Endothelial cell of umbilical vein (primary cell): Measurements from ENCODE around the gene LSM11. TPM values are rescaled to one million over a fixed set of nuclear protein-coding genes. Genes with fewer than 3 reads are reported as not detected.

Source experiments
- BruUV-seq: library from RNA; stranded (reverse); fragments of 400-500 nt; replicated peaks from 2 replicates; lab custom pipeline; 2021; lab: Mats Ljungman, UMichigan
- CTCF ChIA-PET: fragments of 300-600, 350-600 bp; sonication (Branson Sonifier 250); formaldehyde crosslinking; loops from one replicate; lab custom pipeline; 2021; ENCODE audit warnings: antibody characterized with exemption, inconsistent platforms; lab: Charles Lee
- POLR2A ChIA-PET: fragments of 300-600, 350-600 bp; sonication (Branson Sonifier 250); formaldehyde crosslinking; loops from one replicate; lab custom pipeline; 2021; ENCODE audit warnings: antibody characterized with exemption, inconsistent platforms; lab: Charles Lee
- DNase-seq: peaks from one replicate; pipeline ENCODE4 v3.0.0-alpha.2; 2011; ENCODE audit warnings: low read depth, low spot score
- FAIRE-seq: peaks from 2 replicates; lab custom pipeline; 2011; peaks lifted over from hg19 to GRCh38; lab: Jason Lieb, UNC
- H2AFZ ChIP-seq: 2 replicates; pipeline ENCODE4 v1.6.0; 2012; ENCODE audit warnings: low read depth, low read length, control low read depth, inconsistent platforms
- H3K27ac ChIP-seq: 2 replicates; pipeline ENCODE4 v1.5.1; 2011; ENCODE audit warnings: low read depth, mild to moderate bottlenecking, control low read depth, low read length, moderate library complexity; ENCODE audit not compliant: insufficient read depth
- H3K27me3 ChIP-seq, 2 experiments: 2 replicates each; pipeline versions ENCODE4 v1.6.0 to v1.6.1; 2011; ENCODE audit warnings: low read length in 2 of 2, mixed read lengths in 1 of 2; ENCODE audit not compliant: control insufficient read depth in 2 of 2, insufficient read depth in 2 of 2
- H3K36me3 ChIP-seq, 2 experiments: 2 replicates in 1 of 2; 3 replicates in 1 of 2; pipeline ENCODE4 v1.5.1; 2011; ENCODE audit warnings: low read length in 2 of 2, mild to moderate bottlenecking in 1 of 2, moderate library complexity in 1 of 2; ENCODE audit not compliant: control insufficient read depth in 2 of 2, insufficient read depth in 2 of 2; ENCODE audit errors: extremely low read depth in 1 of 2
- H3K4me1 ChIP-seq: 3 replicates; pipeline ENCODE4 v1.5.1; 2011; ENCODE audit warnings: mild to moderate bottlenecking, low read length; ENCODE audit not compliant: control insufficient read depth, insufficient read depth; ENCODE audit errors: extremely low read depth
- H3K4me2 ChIP-seq: 2 replicates; pipeline ENCODE4 v1.6.1; 2011; ENCODE audit warnings: low read length, control low read depth, mixed read lengths; ENCODE audit not compliant: insufficient read depth
- H3K4me3 ChIP-seq, 3 experiments: fragments of 200-600 bp in 1 of 3; sonication (generic), shearing (Covaris generic) in 1 of 3; replicated peaks in 1 of 3; 2 replicates each; pipeline ENCODE4 v1.5.1; 2011 to 2016; ENCODE audit warnings: control low read depth in 3 of 3, low read length in 3 of 3, mild to moderate bottlenecking in 2 of 3, inconsistent platforms in 1 of 3, low read depth in 1 of 3, moderate library complexity in 1 of 3; ENCODE audit not compliant: insufficient read depth in 1 of 3
- H3K79me2 ChIP-seq: 2 replicates; pipeline ENCODE4 v1.6.0; 2012; ENCODE audit warnings: low read length, inconsistent platforms; ENCODE audit not compliant: control insufficient read depth, insufficient read depth
- H3K9ac ChIP-seq: replicated peaks from 2 replicates; pipeline ENCODE3; 2011; ENCODE audit warnings: low read length, control low read depth; ENCODE audit not compliant: insufficient read depth; ENCODE audit errors: extremely low read depth
- H3K9me1 ChIP-seq: replicated peaks from 3 replicates; pipeline ENCODE4 v1.6.0; 2011; ENCODE audit warnings: mild to moderate bottlenecking, low read length; ENCODE audit not compliant: control insufficient read depth, insufficient read depth; ENCODE audit errors: extremely low read depth
- H3K9me3 ChIP-seq: replicated peaks from 2 replicates; pipeline ENCODE4 v1.5.1; 2012; ENCODE audit warnings: low read length, inconsistent platforms; ENCODE audit not compliant: control insufficient read depth, insufficient read depth
- H4K20me1 ChIP-seq: replicated peaks from 2 replicates; pipeline ENCODE3; 2011; ENCODE audit warnings: mild to moderate bottlenecking, low read length; ENCODE audit not compliant: control insufficient read depth, insufficient read depth; ENCODE audit errors: extremely low read depth
- CTCF ChIP-seq, 2 donors: IDR thresholded peaks; 1 replicate in 1 of 2; 2 replicates in 1 of 2; pipeline ENCODE4 v1.5.1; 2011; ENCODE audit warnings: low read length in 2 of 2, mild to moderate bottlenecking in 2 of 2, moderate library complexity in 2 of 2, control low read depth in 1 of 2, inconsistent platforms in 1 of 2, low read depth in 1 of 2; ENCODE audit not compliant: insufficient read depth in 1 of 2; ENCODE audit errors: extremely low read depth in 1 of 2
- EZH2 ChIP-seq: IDR thresholded peaks from 2 replicates; pipeline ENCODE4 v1.6.1; 2012; ENCODE audit warnings: borderline replicate concordance, low read depth, mild to moderate bottlenecking, moderate library complexity, low read length, inconsistent platforms; ENCODE audit not compliant: severe bottlenecking
- MAX ChIP-seq: IDR thresholded peaks from 2 replicates; pipeline ENCODE4 v1.6.1; 2011; ENCODE audit not compliant: insufficient read depth, insufficient read length
- POLR2A ChIP-seq: IDR thresholded peaks from 2 replicates; pipeline ENCODE4 v1.6.1; 2012; ENCODE audit warnings: low read depth, mild to moderate bottlenecking, control low read depth, low read length
- dilution Hi-C: fragments of 300-500 bp; cut with MboI; formaldehyde crosslinking; loops from one replicate; pipeline ENCODE4 v1.15.0; 2019; ENCODE audit warnings: low sequenced_read_pairs; ENCODE audit not compliant: extremely low pct_ligation_motif_present
- intact Hi-C: fragments of 100-400 bp; cut with micrococcal nuclease; formaldehyde crosslinking; loops from one replicate; pipeline ENCODE4 v1.10.0; 2022
- polyA plus RNA-seq, 4 experiments: library from polyadenylated mRNA; depleted of rRNA in 3 of 4; stranded (reverse) in 3 of 4; unstranded in 1 of 4; fragments of >200 nt; gene quantifications; 2 replicates each; pipeline versions ENCODE4 v1.2.1 to v1.2.3, GENCODE V29; 2011 to 2012; ENCODE audit warnings: missing spikeins in 1 of 4
- total RNA-seq: library from RNA; stranded (reverse); gene quantifications from 2 replicates; pipeline ENCODE4 v1.2.3, GENCODE V29; 2021

LSM11 gene
- total and polyA plus RNA-seq, 2 donors (not counting 3 experiments of a cell fraction or from before 2014, with no cell fraction given): 3.5 to 7.3 TPM

- intact Hi-C loops: loop anchor here (1.0 kb wide), 5 partner anchors 156 to 1371 kb away; no protein-coding TSS in a partner anchor
- no peaks in the 10 kb centered on the region for H3K9me3 ChIP-seq
- ChIA-PET CTCF (interaction anchor here (0.6 to 7.1 kb wide), 15 partner anchors 9 to 1371 kb away, joined by 3 to 48 read pairs (median 4); partner anchors contain the start of gene LSM11), POLR2A (no interaction called here)
- H3K9me1 ChIP-seq: no peaks in the 10 kb centered on the region
- FAIRE-seq (peak; percentile 91), DNase-seq (peak; percentile 67)
- H3K36me3 ChIP-seq: peaks cover 1 to 3% of the 10 kb centered on the region in 2 experiments
- no peaks in the 10 kb centered on the region for H3K4me1 ChIP-seq
- dilution Hi-C loops: no loop called here
- no peak overlapping the region for H3K27ac ChIP-seq
- H3K27me3 ChIP-seq: no peaks in the 10 kb centered on the region
- no peak overlapping the region for H2AFZ ChIP-seq
- TF ChIP-seq CTCF (IDR thresholded peaks at IDR 0.05; ENCODE audit: extremely low read depth in 1 of 2, insufficient read depth in 1 of 2, low read depth in 1 of 2, low read length in 2 of 2) (peak; percentile 71 to 79), EZH2 (no peak), POLR2A (no peak), MAX (no peak)
- H3K9ac ChIP-seq: no peak overlapping the region
- no peaks in the 10 kb centered on the region for H4K20me1 ChIP-seq
- no peak overlapping the region for H3K4me3 ChIP-seq
- no TSS peak for BruUV-seq
- no peak overlapping the region for H3K4me2 ChIP-seq
- H3K79me2 ChIP-seq: no peaks in the 10 kb centered on the region
Observed at GRCh38 chr5:157761690-157762621, 18.4 kb downstream of the LSM11 start.
